ENCODE results near the gene LIME1.

The LIME1 gene

GRCh38 chr20:63701329-63702035 lies 35.0 kb upstream of the LIME1 start:
- 0 out of 2 replicates have a peak, but pooled peaks have one; percentile 33 for TF ChIP-seq POLR2A (IDR thresholded peaks at IDR 0.05; ENCODE audit: low read depth, low read length)
- FAIRE-seq (no peak), DNase-seq (ENCODE audit: insufficient read length, low spot score) (peak; percentile 45)

- DNase-seq (ENCODE audit: insufficient read length, low spot score) (no peak), FAIRE-seq (no peak)
- TF ChIP-seq POLR2A (IDR thresholded peaks at IDR 0.05; ENCODE audit: low read depth, low read length), result no peak
Observed at GRCh38 chr20:63702036-63702665, 34.3 kb upstream of the LIME1 start.

GRCh38 chr20:63702751-63703470 lies 33.6 kb upstream of the LIME1 start:
- no peak for TF ChIP-seq POLR2A (IDR thresholded peaks at IDR 0.05; ENCODE audit: low read depth, low read length)
- no peak for DNase-seq (ENCODE audit: insufficient read length, low spot score)
- no peak for FAIRE-seq

- DNase-seq (ENCODE audit: insufficient read length, low spot score) (no peak), FAIRE-seq (no peak)
- TF ChIP-seq POLR2A (IDR thresholded peaks at IDR 0.05; ENCODE audit: low read depth, low read length), result no peak
Observed at GRCh38 chr20:63703471-63703975, 32.9 kb upstream of the LIME1 start.

GRCh38 chr20:63703976-63704748 lies 32.3 kb upstream of the LIME1 start:
- DNase-seq (ENCODE audit: insufficient read length, low spot score), result no peak
- TF ChIP-seq POLR2A (IDR thresholded peaks at IDR 0.05; ENCODE audit: low read depth, low read length), result no peak

GRCh38 chr20:63704749-63705117 lies 31.7 kb upstream of the LIME1 start:
- DNase-seq (ENCODE audit: insufficient read length, low spot score), result no peak
- FAIRE-seq, result no peak
- no peak for TF ChIP-seq POLR2A (IDR thresholded peaks at IDR 0.05; ENCODE audit: low read depth, low read length)

More at GRCh38 chr20:63703976-63704748, 32.3 kb upstream of the LIME1 start:
- no peak for FAIRE-seq

GRCh38 chr20:63705232-63706026 lies 31.0 kb upstream of the LIME1 start:
- DNase-seq (ENCODE audit: insufficient read length, low spot score) (no peak), FAIRE-seq (no peak)
- no peak for TF ChIP-seq POLR2A (IDR thresholded peaks at IDR 0.05; ENCODE audit: low read depth, low read length)

- FAIRE-seq (no peak), DNase-seq (ENCODE audit: insufficient read length, low spot score) (no peak)
- no peak for TF ChIP-seq POLR2A (IDR thresholded peaks at IDR 0.05; ENCODE audit: low read depth, low read length)
Observed at GRCh38 chr20:63706027-63706695, 30.3 kb upstream of the LIME1 start.

GRCh38 chr20:63706852-63707557 lies 29.5 kb upstream of the LIME1 start:
- DNase-seq (ENCODE audit: insufficient read length, low spot score), result peak; percentile 62
- no peak for FAIRE-seq

GRCh38 chr20:63707558-63708300 lies 28.7 kb upstream of the LIME1 start, which contains the start of the genes ARFRP1 and ZGPAT:
Gene ARFRP1 (minus strand): TSS chr20:63707976. CDS start chr20:63707091, 885 bp downstream.
Gene ZGPAT (plus strand): TSS chr20:63708039. CDS start chr20:63708581, 542 bp downstream.
- DNase-seq (ENCODE audit: insufficient read length, low spot score), result peak; percentile 87
- TF ChIP-seq POLR2A (IDR thresholded peaks at IDR 0.05; ENCODE audit: low read depth, low read length), result peak; percentile 63; the same call in 1 of the 2 replicates
- no peak for FAIRE-seq

More at GRCh38 chr20:63706852-63707557, 29.5 kb upstream of the LIME1 start:
- peak; percentile 15; the same call in 1 of the 2 replicates for TF ChIP-seq POLR2A (IDR thresholded peaks at IDR 0.05; ENCODE audit: low read depth, low read length)
